ENCODE measurements around the gene SPATA2L.

- TF ChIP-seq ZZZ3 (CRISPR knock-in tag; IDR thresholded peaks at IDR 0.05; ENCODE audit: borderline replicate concordance) (no peak), REST (IDR thresholded peaks at IDR 0.05; ENCODE audit: borderline replicate concordance in 1 of 2, low read depth in 1 of 2, low read length in 2 of 2) (no peak)
Measured at GRCh38 chr16:89656435-89657121, 44.9 kb downstream of the SPATA2L start.
